BLaER1 treated with 17β-estradiol and CSF1 and Interleukin-3, amounts not matched to agents 10 nM and 100 nM (cell line): ENCODE data around the gene ID1.
"Not testable (repeated sequence)": the region's sequence is repeated elsewhere in the genome, so short reads cannot be mapped to it uniquely, and the experiment has no call there.

Experiments
- H3K27ac ChIP-seq, 11 experiments: shearing (Covaris generic); formaldehyde crosslinking; 2 replicates each; pipeline ENCODE4 v1.8.1; 2022
- H3K27me3 ChIP-seq, 11 experiments: shearing (Covaris generic); formaldehyde crosslinking; 2 replicates each; pipeline ENCODE4 v1.8.1; 2022
- H3K36me3 ChIP-seq, 11 experiments: shearing (Covaris generic); formaldehyde crosslinking; 2 replicates each; pipeline ENCODE4 v1.8.1; 2022
- H3K4me1 ChIP-seq, 10 experiments: shearing (Covaris generic); formaldehyde crosslinking; 2 replicates each; pipeline ENCODE4 v1.8.1; 2022
- H3K4me2 ChIP-seq, 11 experiments: shearing (Covaris generic); formaldehyde crosslinking; 2 replicates each; pipeline ENCODE4 v1.8.1; 2022
- H3K4me3 ChIP-seq, 10 experiments: shearing (Covaris generic); formaldehyde crosslinking; 2 replicates each; pipeline ENCODE4 v1.8.1; 2022
- H3K9ac ChIP-seq, 11 experiments: shearing (Covaris generic); formaldehyde crosslinking; 2 replicates each; pipeline ENCODE4 v1.8.1; 2022
- H3K9me3 ChIP-seq, 11 experiments: shearing (Covaris generic); formaldehyde crosslinking; replicated peaks in 1 of 11; 2 replicates each; pipeline ENCODE4 v1.8.1; 2022
- H4K20me1 ChIP-seq, 11 experiments: shearing (Covaris generic); formaldehyde crosslinking; 2 replicates each; pipeline ENCODE4 v1.8.1; 2022
- Cebpa-rat ChIP-seq, 11 experiments: shearing (Covaris generic); IDR thresholded peaks; 2 replicates each; pipeline ENCODE4 v1.8.1; 2022

The ID1 gene

DNA sequence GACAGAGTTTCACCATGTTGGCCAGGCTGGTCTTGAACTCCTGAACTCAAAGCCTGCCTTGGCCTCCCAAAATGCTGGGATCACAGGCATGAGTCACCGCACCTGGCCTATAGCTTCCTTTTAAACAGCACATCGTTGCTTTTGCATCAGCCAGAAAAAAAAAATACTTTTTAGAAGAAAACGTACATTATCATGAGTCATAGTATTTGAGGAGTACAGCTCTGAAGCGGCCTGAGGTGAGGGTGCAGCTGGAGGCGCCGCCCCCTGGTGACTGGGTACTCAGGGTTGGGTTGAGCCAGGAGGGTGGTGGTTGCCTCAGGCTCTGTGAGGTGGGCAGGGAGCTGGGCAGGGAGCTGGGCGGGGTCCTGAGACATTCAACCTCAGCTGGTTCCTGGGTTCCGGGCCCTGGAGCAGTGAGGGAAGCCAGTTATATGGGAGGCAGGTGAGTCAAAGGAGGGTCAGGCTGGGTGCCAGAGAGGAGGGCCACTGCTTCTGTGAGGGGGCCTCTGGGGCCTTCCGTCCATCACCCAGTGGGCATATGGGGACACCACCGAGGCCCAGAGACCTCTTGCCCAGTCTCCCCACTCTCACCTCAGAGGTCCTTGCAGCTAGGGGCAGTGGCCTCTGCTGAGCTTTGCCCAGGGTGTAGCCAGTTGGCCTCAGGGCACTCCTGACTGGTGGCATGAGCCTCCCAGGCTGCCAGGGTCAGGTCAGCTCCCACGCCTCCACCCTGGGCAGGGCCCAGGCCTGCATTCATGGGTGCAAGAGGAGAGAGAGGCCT lies 11.7 kb upstream of the ID1 start:
- Histone ChIP-seq H3K36me3 (no peaks in the 10 kb centered on the region), H3K27ac (no peak overlapping the region), H3K27me3 (peaks cover 5 to 15% (median 13%) of the 10 kb centered on the region in 11 experiments), H3K9ac (no peak overlapping the region), H3K4me1 (peaks cover 0 to 47% (median 12%) of the 10 kb centered on the region in 10 experiments; a peak in 14 of 20 replicates), H4K20me1 (peaks cover 0 to 6% (median 0%) of the 10 kb centered on the region in 11 experiments; a peak in 5 of 22 replicates), H3K4me3 (no peak overlapping the region), H3K9me3 (no peaks in the 10 kb centered on the region), H3K4me2 (no peak overlapping the region)
- TF ChIP-seq Cebpa-rat (IDR thresholded peaks at IDR 0.05), result no peak

DNA sequence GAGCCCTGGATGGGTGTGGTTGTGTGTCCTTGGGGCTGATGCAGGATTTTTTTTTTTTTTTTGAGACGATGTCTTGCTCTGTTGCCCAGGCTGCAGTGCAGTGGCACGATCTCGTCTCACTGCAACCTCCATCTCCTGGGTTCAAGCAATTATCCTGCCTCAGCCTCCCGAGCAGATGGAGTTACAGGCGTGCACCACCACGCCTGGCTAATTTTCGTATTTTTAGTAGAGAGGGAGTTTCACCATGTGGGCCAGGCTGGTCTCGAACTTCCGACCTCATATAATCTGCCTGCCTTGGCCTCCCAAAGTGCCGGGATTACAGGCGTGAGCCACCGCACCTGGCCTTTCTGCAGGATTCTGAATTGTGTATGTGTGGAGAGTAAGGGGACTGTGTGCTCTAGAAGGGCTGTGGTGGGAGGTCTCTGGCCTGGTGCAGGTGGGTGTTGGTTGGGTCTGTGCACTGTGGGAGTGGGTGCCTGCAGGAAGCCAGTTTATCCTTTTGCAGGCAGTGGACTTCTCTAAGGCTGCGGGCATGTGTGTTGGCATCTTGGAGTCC lies 11.0 kb upstream of the ID1 start:
- no peaks in the 10 kb centered on the region for H3K36me3 ChIP-seq
- H3K9me3 ChIP-seq, result no peaks in the 10 kb centered on the region
- no peak overlapping the region for H3K4me3 ChIP-seq
- no peak for TF ChIP-seq Cebpa-rat (IDR thresholded peaks at IDR 0.05)
- peaks cover 0 to 8% (median 6%) of the 10 kb centered on the region in 11 experiments; a peak in 17 of 22 replicates for H3K27me3 ChIP-seq
- no peak overlapping the region for H3K27ac ChIP-seq
- H3K4me2 ChIP-seq, result no peak overlapping the region
- no peak overlapping the region for H3K9ac ChIP-seq
- peaks cover 0 to 40% (median 6%) of the 10 kb centered on the region in 10 experiments; a peak in 11 of 20 replicates for H3K4me1 ChIP-seq
- 0 out of 22 replicates have a peak, but pooled peaks cover 0 to under 1% (median 0%) of the 10 kb centered on the region in 11 experiments for H4K20me1 ChIP-seq

DNA sequence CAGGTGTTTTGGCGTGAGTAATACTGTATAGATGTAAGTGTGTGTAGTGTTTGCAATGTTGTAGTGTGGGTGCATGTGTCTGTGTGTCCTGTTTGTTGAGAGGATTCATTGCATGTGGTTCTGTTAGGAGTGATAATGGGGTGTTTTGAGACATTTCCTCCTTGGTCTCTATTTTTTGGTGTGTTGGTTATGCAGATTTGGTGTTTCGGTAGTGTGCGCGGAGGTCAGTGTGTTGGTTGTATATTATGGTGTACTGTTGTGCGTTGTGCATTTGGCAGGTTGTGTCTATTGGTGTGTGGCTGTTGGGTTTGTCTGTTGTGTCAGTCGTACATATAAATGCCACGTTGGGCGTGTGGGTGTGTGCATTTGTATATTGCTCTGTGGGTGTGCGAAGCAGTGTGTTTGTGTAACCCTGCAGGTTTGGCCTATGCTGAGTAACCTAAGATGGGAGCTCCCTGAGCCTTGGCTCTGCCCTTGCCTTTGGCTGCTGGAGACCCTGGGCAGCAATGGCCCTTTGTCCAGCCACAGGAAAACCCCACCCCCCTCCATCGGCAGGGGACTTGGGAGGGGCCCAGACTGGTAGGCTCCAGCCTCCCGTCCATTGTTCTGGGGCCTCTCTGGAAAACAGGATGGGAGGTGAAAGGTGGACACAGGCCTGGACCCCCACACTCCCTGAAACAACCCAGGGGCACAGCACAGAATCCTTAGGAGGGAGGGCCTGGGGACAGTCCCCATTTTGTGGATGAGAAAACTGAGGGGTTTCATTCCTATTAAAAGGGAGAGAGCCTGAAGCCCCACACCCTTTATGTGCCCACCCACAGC lies 10.3 kb upstream of the ID1 start:
- Histone ChIP-seq H3K36me3 (no peaks in the 10 kb centered on the region), H3K9ac (no peak overlapping the region), H3K4me3 (no peak overlapping the region), H4K20me1 (no peaks in the 10 kb centered on the region), H3K27ac (no peak overlapping the region), H3K4me2 (no peak overlapping the region), H3K27me3 (peaks cover 0 to 1% (median 0%) of the 10 kb centered on the region in 11 experiments; a peak in 1 of 22 replicates), H3K4me1 (peaks cover 0 to 34% (median under 1%) of the 10 kb centered on the region in 10 experiments; a peak in 9 of 20 replicates), H3K9me3 (no peaks in the 10 kb centered on the region)
- no peak for TF ChIP-seq Cebpa-rat (IDR thresholded peaks at IDR 0.05)

DNA sequence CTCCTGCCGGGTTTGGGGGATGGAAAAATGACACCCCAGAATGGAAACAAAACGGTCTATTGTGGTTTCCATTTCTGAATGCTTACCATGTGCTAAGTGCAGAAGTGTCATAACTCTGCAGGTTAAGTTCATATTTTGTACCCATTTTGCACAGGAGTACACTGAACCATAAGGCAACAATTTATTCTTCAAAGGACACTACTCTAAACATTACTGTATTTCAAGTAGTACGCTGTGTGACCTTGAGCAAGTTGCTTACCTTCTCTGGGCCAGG lies 9.8 kb upstream of the ID1 start:
- no peak overlapping the region for H3K4me3 ChIP-seq
- H3K9ac ChIP-seq, result no peak overlapping the region

DNA sequence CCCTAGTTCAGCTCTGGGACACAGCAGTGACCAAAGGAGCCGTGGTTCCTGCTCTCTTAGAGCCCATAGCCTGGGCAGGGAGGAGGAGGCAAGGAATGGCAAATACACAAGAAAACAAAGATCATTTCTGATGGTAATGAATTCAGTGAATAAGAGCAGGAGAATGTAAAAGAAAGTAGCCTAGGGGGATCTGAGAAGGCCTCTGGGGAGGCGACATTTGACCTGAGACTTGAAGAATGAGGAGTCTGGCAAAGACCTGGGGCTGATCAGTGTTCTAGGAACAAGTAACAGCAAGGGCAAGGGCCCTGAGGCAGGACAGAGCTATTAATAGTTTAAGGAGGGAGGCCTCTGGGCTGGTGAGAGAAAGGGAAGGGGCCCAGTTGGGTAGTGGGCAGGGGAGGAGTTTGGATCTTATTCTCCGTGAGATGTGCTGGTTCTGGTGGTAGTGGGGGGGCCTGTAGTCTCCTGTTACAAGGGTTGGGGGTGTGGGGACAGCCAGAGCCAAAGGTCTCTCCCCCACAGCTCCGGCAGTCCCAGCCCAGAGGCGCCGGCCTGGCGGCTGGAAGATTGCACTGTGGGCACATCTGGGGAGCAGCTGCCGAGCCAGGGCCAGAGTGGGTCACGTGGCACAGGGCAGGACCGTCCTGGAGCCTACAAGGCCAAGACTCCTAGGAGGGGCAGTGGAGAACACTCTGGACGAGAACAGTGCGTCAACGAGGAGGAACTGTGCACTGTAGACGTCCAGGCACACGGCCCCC lies 9.3 kb upstream of the ID1 start:
- Histone ChIP-seq H3K36me3 (no peaks in the 10 kb centered on the region), H3K4me1 (peaks cover 0 to 33% (median under 1%) of the 10 kb centered on the region in 10 experiments; a peak in 11 of 20 replicates), H3K9ac (peak overlapping the region in 1 of 11 experiments; percentile 19; a peak in 2 of 22 replicates), H3K9me3 (no peaks in the 10 kb centered on the region), H3K4me2 (peak overlapping the region in 1 of 11 experiments; percentile 23; a peak in 1 of 22 replicates), H4K20me1 (no peaks in the 10 kb centered on the region), H3K27me3 (no peaks in the 10 kb centered on the region), H3K4me3 (no peak overlapping the region), H3K27ac (no peak overlapping the region)
- TF ChIP-seq Cebpa-rat (IDR thresholded peaks at IDR 0.05), result no peak

More for the DNA sequence above, 9.8 kb upstream of the ID1 start:
- H4K20me1 ChIP-seq, result no peaks in the 10 kb centered on the region
- no peaks in the 10 kb centered on the region for H3K9me3 ChIP-seq
- no peak overlapping the region for H3K4me2 ChIP-seq
- peaks cover 0 to 34% (median 0%) of the 10 kb centered on the region in 10 experiments; a peak in 9 of 20 replicates for H3K4me1 ChIP-seq
- H3K27ac ChIP-seq, result no peak overlapping the region
- H3K27me3 ChIP-seq, result no peaks in the 10 kb centered on the region
- H3K36me3 ChIP-seq, result no peaks in the 10 kb centered on the region
- no peak for TF ChIP-seq Cebpa-rat (IDR thresholded peaks at IDR 0.05)

DNA sequence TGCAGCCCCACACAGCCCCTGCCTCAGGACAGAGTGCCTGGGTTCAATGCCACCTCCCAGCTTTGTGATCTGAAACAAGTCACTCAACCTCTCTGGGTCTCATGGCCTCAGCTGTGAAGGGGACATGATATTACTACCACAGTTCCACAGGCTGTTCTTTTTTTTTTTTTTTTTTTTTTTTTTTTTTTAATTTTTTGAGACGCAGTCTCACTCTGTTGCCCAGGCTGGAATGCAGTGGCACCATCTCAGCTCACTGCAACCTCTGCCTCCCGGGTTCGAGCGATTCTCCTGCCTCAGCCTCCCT lies 8.7 kb upstream of the ID1 start:
- H3K27me3 ChIP-seq, H3K27ac ChIP-seq, H3K9me3 ChIP-seq, H3K9ac ChIP-seq, H3K36me3 ChIP-seq, H3K4me3 ChIP-seq, H4K20me1 ChIP-seq: not testable (repeated sequence)
- 0 out of 22 replicates have a peak overlapping the region, but pooled peaks of 1 of the 11 experiments have one; percentile 23 for H3K4me2 ChIP-seq
- H3K4me1 ChIP-seq, result peaks cover 0 to 33% (median 3%) of the 10 kb centered on the region in 10 experiments; a peak in 11 of 20 replicates

DNA sequence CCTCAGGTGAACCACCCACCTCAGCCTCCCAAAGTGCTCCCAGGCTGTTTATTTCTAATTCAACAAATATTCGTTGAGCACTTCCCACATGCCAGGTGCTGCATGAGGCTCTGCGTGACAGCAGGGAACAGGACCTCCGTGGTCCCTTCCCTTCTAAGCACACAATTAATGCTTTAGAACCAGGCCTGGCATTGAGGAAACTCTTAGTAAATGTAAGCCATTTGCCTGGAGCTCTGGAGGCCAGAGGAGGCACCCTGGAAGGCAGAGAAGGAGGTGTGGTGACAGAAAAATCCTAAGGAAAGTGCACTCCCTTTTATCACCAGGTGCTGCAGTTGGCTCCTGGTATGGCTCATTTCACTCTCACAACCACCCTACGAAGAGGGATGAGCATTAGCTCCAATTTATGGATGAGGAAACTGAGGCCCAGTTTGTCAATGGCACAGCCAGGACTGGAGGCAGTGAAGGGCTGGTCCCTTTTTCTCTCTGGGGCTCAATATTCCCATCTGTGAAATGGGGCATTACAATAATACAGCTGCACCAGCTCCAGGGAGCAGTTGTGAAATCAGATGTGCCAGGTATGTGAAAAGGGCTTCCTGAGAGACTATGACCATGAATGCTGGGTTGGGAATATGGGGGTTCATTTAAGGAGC lies 8.1 kb upstream of the ID1 start:
- Histone ChIP-seq H3K9me3 (no peaks in the 10 kb centered on the region), H3K9ac (no peak overlapping the region), H3K27ac (no peak overlapping the region), H3K36me3 (no peaks in the 10 kb centered on the region), H4K20me1 (no peaks in the 10 kb centered on the region), H3K27me3 (peaks cover 0 to 7% (median 2%) of the 10 kb centered on the region in 11 experiments; a peak in 7 of 22 replicates), H3K4me1 (peaks cover 0 to 33% (median 0%) of the 10 kb centered on the region in 10 experiments; a peak in 9 of 20 replicates), H3K4me2 (no peak overlapping the region), H3K4me3 (no peak overlapping the region)
- no peak for TF ChIP-seq Cebpa-rat (IDR thresholded peaks at IDR 0.05)

DNA sequence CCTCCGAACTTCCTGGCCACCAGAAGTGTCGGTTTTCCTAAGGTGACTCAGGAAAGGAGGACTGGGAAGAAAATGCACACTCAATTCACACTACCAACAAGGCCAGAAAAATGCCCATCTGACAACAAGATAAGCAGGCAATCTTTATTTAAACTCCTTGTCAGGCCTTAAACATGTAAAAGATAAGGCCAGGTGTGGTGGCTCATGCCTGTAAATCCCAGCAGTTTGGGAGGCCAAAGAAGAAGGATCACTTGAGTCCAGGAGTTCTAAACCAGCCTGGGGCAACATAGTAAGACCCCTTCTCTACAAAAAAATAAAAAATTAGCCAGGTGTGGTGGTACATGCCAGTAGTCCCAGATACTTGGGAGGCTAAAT lies 7.6 kb upstream of the ID1 start:
- H3K4me2 ChIP-seq, result no peak overlapping the region
- H3K36me3 ChIP-seq, result no peaks in the 10 kb centered on the region
- no peak for TF ChIP-seq Cebpa-rat (IDR thresholded peaks at IDR 0.05)
- no peak overlapping the region for H3K9ac ChIP-seq
- H3K4me1 ChIP-seq, result peaks cover 0 to 38% (median 3%) of the 10 kb centered on the region in 10 experiments; a peak in 12 of 20 replicates
- H3K27ac ChIP-seq, result no peak overlapping the region
- H3K4me3 ChIP-seq, result no peak overlapping the region
- H3K9me3 ChIP-seq, result no peaks in the 10 kb centered on the region
- peaks cover 0 to 12% (median 7%) of the 10 kb centered on the region in 11 experiments; a peak in 15 of 22 replicates for H3K27me3 ChIP-seq
- H4K20me1 ChIP-seq, result no peaks in the 10 kb centered on the region
